T-helper 2 cell treated with Interferon-gamma antibody and Interleukin-4, amounts not matched to agents 100 ng/mL and 5 ng/mL, for 36 hours (primary cell): Measurements from ENCODE around the gene PTX4. TPM values are rescaled to one million over a fixed set of nuclear protein-coding genes. Genes with fewer than 3 reads are reported as not detected.

Source experiments
- intact Hi-C: fragments of 100-400 bp; cut with micrococcal nuclease; formaldehyde crosslinking; loops from one replicate; pipeline ENCODE4 v1.15.1; 2023
- total RNA-seq: library from RNA; stranded (reverse); gene quantifications from 2 replicates; pipeline ENCODE4 v1.2.3, GENCODE V29; 2022

PTX4 gene
- total RNA-seq, 1 donor from 2014 or later = not detected

DNA sequence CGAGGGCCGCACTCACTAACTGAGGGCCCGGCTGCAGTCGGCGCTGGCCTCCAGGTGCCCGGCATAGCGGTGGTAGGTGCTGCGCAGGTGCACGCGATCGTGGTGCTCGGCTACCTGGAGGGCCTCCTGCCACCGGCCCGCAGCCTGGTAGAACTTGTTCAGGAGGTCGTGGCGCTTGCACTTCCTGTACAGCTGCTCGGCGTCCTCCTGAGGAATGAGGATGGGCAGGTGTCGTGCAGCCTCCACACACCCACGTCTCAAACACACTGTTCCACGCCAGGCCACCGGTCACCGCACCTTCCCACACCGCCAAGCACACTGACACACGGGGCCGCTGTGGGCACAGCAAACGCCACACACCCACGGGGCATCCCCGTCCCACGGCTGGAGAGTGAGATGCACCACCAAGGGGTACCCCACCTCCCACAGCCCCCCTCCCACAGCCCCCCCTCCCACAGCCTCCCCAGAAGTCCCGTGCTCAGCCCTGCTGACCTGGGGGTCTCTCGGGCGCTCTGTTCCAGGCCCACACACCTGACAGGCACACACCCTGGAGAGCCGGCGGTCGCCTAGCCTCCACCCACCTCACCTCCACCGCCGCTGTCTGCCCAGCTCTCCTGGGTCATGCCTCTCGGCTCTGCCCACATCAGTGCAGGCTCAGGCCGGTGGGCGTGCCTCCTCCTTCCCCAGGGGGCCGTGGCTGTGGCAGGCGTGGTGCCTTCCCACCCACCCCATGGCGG, 37.3 kb upstream of the PTX4 start:
- intact Hi-C loops = no loop called here

DNA sequence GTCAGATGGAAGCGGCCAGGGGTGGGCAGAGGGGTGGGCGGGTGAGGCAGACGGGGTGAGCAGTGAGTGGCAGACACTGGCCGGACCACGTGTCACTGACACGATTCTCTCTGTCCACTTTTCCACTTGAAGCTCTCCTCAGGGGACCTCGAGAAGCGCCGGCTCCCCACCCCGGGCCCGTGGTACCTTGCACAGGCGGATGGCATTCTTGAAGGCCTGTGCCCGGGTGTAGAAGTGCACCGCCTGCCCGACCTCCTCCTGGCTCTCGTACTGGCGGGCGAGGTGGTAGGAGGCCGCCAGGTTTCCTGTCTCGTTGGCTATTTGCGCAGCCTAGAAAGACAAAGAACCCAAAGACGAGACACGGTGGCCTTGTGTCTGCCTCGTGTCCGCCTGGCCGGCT, 35.6 kb upstream of the PTX4 start:
- intact Hi-C loops = no loop called here

GRCh38 chr16:1523581-1524245, 35.0 kb upstream of the PTX4 start:
- intact Hi-C loops = no loop called here

DNA sequence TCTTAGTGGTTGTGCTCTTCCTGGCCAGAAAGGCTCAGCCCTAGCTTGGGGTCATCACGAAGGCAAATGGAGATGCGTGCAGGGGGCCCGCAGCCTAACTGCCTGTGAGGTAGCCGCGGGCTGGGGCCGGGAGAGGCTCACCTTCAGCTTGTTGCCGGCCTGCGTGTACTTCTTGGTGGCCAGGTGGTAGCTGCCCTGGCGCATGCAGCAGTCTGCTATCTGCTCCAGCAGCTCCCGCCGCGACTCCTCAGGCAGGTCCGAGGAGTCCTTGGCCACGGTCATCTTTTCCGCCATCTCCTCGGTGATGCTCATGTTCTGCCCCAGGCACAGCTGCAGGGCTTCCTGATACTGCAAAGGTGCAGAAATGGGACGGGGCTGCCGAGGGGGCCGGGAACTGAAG, 31.7 kb upstream of the PTX4 start:
- intact Hi-C loops = no loop called here

- intact Hi-C loops = no loop called here
Observed at GRCh38 chr16:1519831-1520230, 31.1 kb upstream of the PTX4 start.

DNA sequence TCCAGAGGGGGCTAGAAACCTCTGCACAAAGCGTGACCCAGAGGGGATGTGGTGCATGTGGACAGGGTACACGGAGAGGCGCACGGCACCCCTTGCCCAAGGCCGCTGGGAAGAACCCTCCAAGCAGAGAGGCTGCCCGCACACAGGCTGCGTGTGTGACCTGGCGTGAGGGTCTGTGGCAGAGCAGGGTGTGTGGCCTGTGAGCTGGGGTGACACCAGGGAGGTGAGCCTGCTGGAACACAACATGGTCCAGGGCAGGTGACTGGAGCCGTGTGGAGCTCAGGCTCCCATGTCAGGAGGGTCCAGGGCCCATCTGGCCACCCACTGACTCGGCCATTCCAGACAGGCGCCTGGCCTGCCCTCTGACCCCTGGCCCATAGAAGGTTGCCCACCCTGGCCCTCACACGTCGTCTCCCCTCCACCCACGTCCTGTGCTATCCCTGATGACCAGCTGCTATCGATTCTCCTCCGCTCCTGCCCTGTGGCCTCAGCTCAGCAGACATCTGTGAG, 29.9 kb upstream of the PTX4 start:
- intact Hi-C loops = no loop called here

DNA sequence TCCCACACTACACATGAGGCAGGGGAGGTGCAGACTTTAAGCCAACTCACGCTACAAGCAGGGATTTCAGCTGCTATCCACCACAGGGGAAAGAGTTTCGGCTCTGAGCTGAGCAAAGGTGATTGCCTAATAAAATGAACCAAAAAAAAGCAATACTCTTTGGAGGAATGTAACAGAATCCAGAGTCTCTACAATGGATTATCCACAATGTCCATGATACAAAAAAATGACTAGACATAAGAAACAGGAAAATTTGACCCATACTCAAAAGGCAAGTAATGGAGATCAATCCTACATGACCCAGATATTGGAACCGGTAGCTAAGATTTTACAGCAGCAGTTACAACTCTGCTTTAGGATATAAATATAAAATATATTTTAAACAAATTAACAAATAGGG, 25.8 kb upstream of the PTX4 start:
- intact Hi-C loops = no loop called here

GRCh38 chr16:1512774-1513173, 24.0 kb upstream of the PTX4 start:
- intact Hi-C loops = no loop called here

GRCh38 chr16:1511662-1512569, 23.2 kb upstream of the PTX4 start:
- intact Hi-C loops = no loop called here

- intact Hi-C loops = no loop called here
Observed at GRCh38 chr16:1510941-1511351, 22.2 kb upstream of the PTX4 start.

DNA sequence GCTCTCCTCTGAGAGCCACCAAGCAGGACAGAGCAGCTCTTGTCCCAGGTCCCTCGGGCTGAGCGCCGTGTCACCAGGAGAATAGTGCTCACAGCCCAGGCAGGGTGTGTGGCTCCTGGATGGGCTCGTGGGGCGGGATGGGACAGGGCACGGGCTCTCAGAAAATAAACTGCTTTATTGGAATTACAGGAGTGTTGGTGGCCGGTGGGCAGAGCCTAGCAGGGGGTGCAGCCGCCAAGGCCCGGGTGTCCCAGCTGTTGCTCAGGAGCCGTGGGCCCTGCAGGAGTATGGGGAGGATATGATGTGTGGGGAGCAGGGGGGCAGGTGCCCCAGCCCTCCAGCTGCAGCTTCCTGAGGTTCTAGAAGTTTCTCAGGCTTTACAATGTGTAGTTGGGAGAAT, 21.5 kb upstream of the PTX4 start:
- intact Hi-C loops = no loop called here

DNA sequence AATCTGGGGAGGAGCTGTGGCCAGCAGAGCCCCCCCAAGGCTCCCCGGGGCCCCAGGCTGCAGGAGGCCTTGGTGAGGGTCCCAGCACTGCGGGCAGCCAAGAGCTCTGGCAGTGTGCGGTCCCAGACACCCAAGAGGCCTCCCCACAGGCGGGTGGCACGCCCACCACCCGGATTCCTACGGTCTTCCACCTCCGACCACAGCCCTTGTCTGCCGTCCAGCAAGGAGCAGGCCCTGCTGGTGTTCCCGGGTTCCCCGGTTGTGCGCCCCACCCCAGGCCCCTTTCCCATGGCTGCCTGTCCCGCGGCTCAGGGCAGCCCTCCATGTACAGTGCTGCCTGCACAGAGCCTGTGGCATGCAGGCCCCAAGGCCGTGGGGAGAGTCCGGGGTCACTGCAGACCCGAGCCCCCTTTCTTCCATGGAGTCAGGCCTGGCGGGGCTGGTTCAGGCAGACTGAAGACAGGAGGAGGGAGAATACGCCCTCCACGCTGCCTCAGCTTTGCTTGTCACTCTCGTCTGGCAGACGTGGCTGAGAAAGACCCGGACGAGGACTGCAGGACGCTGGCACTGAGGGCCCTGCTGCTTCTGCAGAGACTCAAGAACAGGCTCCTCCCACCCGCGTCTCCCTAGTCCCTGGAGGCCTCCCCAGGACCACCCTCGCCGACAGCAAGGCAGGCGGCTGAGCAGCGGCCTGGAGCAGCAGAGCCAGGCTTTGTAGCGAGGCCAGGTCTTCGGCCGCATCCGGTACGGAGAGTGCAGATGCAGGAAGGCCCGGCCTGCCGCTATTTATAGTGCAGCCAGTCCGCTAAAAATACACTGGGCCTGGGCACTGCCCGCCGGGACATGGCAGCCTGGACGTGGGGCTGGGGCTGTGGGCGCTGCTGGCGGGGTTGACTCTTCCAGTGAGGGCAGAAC, 20.8 kb upstream of the PTX4 start:
- intact Hi-C loops = no loop called here

GRCh38 chr16:1508494-1509187, 19.9 kb upstream of the PTX4 start:
- intact Hi-C loops = no loop called here

DNA sequence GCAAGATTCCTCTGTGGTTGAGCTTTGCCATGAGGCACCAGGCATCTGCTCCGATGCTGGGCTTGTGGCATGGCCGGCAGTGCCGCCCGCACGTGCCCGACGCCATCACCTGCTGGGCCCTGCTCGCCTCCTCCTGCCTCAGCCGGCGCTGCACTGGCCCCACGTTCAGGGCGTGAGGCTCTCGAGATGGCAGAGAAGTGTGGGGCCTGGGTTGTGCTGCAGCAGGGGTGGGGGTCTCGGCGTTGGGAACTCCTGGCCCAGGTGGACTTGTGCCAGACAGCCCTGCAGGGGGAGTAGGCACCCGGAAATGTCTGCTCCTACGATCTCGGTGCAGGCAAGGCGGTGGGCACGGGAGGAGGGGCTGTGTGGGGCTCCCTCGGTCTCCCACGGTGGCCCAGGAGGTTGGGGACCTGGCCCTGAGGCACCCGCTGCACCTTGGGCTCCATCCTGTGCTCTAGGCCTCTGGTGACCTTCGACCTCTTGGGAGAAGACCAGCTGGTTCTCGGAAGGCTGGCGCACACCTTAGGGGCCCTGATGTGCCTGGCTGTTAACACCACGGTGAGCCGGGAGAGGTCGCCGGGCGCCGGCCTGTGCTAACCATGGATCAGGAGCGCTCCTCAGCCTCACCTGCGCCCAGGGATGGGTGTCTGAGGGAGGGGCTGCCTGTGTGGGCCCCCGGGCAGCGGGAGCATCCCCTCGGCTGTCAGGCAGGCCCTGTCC, 17.9 kb upstream of the PTX4 start:
- intact Hi-C loops = no loop called here

DNA sequence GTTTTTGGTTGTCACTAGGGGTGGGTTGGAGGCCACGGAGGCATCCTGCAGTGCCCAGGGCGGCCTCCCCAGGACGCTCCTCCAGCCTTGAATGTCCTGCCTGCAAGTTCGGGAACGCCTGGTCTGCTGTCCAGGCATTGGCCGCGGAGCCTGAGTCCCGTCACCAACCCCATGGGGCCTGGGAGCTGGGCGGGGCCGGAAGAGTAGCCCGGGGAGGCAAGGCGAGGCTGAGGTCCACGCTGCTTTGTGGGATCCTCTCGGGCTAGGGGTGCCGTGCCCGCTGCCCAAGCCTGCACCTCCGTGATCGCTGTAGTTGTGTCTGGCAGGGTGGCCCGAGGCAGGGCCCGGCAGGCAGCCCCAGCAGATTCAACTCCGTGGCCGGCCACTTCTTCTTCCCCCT, 17.2 kb upstream of the PTX4 start:
- intact Hi-C loops = no loop called here

DNA sequence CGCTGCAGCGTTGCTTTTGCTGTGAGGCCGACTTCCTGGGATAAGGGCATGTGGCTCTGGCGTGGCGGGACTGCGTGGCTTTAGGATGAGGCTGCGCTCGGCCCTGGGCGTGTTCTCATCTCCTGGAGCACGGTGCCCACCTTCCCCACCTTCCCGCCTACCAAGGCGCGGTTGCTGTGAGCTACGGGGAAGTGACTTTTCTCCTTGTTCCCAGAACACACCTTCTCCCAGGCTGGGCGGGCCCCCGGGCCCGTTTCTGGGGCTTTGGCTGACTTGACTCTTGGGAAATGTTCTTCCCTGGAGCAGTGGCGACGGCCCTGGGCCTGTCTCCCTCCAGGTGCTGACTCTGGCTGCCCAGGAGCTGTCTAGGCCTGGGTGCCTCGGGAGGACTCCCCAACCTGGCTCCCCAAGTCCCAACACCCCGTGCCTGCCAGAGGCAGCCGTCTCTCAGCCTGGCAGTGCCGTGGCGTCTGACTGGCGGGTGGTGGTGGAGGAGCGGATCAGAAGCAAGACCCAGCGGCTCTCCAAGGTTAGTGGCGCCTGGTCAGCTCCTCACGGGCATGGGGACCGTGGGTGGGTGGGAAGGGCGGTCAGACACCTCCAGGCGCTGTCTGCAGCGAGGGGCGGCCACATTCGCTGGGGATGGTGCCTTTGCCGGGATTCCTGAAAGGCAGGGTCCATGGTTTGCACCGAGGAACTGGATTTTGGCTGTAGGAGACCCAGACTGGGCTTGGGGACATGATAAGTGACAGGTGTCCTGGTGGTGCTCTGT, 16.5 kb upstream of the PTX4 start:
- intact Hi-C loops = no loop called here

GRCh38 chr16:1503110-1503955, 14.6 kb upstream of the PTX4 start:
- intact Hi-C loops = no loop called here
